Hippocampal formation (tissue), 2 donors: Measurements from ENCODE around the gene RIPK4.
"Not testable (repeated sequence)": the region's sequence is repeated elsewhere in the genome, so short reads cannot be mapped to it uniquely, and the experiment has no call there.

Experiments used
- DNase-seq, 2 donors: peaks; one replicate each; lab custom pipeline; 2025; lab: John Stamatoyannopoulos, UW

The RIPK4 gene

DNA sequence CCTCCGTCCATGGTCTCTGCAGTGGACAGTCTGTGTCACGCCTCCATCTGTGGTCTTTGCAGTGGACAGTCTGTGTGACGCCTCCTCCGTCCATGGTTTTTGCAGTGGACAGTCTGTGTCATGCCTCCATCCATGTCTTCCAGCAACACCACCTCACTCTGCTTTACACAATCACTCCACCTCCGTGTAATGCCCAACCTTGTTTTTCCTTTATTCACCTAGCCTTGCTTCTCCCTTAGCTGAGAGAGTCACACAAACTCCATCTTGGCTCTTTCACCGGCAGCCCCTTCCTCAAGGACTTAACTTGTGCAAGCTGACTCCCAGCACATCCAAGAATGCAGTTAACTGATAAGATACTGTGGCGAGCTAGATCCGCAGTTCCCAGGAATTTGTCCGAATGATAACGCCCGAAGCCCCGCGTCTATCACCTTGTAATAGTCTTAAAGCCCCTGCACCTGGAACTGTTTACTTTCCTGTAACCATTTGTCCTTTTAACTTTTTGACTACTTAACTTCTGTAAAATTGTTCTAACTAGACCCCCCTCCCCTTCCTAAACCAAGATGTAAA lies 52.5 kb downstream of the RIPK4 start:
- DNase-seq: not testable (repeated sequence)

DNA sequence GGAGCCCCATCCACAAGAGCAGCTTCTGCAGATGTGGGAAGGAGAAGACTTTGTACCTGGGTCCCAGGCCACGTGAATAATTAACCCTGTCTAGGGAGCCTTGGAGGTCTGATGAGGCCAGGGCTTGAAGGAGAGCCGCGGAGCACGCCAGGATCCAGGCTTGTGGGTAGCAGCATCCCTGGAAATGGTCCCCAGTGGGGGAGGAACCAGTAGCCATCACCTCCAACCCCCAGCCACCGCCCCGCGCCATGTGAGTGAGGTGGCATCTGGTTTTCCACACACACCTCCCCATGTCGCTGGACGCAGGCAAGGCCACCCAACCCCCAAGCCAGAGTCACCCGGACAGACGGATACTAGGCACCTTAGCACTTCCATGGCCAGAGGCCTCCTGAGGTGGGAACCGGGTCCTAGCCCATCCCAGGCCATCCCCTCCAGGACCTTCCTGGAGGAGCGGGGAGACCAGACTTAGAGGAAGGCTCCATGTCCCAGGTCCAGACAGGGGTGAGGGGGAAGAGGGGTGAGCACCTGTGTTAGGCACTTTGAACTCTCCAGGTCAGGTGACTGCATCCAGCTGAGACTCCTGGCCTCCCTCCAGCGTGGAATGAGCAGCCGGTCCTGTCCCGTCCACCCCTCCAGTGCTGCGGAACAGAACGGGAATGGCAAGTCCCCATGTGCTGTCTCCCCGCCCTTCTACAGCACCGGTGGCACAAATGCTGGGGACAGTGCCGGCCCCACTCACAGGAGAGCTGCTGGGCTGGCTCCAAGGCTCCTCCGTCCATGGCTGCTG lies 53.2 kb downstream of the RIPK4 start:
- no peak for DNase-seq

DNA sequence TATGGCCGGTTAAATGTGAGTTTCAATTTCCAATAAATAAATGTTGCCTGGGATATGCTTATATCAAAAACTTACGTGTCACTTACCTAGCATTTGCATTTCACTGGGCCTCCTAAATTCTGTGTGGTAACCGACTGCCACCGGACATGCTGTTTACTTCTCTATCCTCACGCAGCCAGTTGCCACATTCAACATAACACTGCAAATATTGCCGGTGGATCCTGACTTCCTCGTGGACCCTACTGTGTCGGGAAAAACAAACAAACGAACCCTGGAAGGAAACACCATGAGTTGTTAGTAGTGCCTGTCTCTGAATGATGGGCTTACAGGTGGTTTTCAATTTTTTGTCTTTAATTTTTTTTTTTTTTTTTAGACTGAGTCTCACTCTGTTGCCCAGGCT lies 54.1 kb downstream of the RIPK4 start:
- no peak for DNase-seq

DNA sequence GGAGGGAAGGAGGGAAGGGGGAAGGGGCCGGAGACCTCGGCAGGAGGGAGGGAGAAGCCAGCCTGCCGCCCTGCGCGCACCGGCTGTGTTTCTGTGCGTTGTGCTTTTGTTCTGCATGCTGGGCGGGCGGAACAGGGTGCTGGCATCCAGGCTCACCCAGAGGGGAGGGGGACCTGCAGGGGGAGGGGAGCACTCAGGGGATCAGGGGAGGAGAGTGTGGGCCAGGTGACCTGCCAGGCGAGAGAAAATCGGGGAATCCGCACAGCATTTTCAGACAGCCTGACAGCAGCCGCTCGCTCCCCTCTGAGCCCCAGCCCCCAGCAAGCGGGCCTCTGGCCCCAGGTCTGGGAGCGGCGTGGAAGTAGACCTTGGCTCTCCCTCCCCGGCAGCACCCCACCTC lies 54.7 kb downstream of the RIPK4 start:
- DNase-seq: no peak

DNA sequence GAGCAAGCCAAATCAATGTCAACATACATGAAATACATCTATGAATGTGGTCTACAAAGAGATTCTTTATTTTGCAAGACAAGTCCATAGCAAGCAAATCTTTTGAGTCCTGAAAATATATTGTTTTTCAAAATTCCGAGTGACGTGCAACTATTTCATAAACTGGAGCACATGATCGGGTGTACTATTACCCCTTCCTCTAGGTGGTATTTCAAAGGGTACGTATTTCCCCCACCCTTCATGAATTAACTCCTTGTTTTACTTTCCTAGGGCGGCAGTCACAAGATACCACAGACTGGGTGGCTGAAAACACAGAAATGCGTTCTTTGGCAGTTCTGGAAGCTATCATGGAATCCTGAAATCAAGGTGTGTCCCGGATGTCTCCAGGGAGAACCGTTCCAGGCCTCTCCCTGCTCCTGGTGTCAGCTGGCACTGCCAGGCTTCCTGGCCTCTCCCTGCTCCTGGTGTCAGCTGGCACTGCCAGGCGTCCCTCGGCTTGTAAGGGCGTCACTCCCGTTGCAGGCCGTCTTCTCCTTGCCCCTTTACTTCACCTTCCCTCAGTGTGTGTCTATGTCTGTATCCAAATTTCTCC lies 55.3 kb downstream of the RIPK4 start:
- DNase-seq: no peak

DNA sequence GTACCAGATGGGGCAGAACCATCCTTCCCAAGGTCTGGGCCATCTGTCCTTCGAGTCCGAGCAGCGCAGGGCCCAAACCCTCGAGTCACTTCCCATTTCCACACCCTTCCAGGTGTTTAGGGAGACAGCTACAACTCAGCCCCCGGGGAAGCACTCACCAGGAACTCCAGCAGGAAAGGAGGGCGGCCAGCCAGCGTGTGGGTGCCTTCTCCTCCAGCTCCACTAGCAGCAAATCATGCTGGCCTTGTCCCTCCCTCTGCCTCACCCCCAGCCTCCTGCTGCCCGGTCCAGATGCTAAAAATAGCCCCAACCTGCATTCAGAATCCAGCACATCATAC lies 56.1 kb downstream of the RIPK4 start:
- no peak for DNase-seq

DNA sequence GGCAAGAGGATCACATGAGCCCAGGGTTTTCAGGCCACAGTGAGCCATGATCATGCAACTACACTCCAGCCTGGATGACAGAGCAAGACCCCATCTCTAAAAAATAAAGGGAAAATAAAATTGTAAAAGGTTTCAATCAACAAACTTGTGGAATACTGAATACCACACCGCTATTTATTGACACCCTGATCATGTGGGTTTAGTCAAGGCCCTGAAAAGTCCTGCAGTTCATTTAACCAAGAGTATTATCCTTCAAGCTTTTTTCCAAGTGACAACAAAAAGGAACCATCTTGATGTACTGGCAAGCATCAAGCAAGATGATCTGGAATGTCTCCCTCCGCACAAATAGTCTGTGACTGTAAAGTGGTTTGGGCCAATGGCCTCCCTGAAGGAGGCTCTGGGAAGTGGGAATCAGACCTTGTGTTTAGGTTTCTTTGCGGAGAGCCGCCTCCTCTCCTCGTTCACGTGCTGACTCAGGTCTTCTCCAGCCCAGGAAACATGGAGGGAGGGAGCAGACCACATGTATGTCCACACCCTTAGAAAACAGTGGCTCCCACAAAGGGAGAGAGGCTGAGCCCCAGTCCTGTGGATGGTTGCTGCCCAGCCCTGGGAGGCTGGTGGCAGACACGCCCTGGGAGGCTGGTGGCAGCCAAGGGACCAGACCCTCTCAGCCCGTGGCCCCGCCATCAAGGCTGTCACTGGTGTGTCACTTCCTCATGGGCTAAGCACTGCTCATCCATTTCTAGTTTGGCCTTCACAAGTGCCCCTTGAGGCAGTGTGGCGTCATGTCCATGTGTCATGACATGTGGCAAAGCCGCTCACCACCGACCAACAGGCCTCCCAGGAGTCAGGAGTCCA lies 56.7 kb downstream of the RIPK4 start:
- no peak for DNase-seq

DNA sequence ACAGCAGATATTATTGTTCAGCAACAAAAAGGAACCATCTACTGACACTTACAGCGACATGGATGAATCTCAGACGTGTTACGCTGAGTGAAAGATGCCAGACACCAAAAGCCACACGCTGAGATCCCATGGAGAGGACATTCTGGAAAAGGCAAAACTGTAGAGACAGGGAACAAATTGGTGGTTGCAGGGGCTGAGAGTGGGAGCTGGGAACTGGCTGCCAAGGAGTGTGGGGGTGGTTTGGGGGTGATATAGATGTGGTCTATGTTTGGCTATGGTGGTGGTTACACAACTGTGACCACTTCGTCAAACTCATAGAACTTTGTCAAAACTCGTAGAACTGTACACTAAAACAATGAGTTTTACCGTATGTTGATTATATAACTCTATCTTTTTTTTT lies 57.7 kb downstream of the RIPK4 start:
- no peak for DNase-seq

DNA sequence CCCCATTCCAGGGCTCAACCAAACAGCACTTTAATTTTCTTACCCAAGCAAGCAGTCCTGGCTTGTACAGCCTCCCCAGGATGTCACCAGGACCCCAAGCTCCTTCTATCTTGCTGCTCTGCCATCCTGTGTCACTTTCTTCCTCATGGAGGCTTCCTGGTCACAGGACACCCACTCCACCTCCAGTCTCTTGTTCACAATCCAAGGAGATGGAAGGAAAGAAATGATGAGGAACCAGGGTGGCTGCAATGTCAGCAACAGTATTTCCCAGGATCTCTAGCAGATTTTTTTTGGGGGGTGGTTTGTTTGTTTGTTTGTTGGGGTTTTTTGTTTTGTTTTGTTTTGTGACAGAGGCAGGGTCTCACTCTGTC lies 58.9 kb downstream of the RIPK4 start:
- no peak for DNase-seq

DNA sequence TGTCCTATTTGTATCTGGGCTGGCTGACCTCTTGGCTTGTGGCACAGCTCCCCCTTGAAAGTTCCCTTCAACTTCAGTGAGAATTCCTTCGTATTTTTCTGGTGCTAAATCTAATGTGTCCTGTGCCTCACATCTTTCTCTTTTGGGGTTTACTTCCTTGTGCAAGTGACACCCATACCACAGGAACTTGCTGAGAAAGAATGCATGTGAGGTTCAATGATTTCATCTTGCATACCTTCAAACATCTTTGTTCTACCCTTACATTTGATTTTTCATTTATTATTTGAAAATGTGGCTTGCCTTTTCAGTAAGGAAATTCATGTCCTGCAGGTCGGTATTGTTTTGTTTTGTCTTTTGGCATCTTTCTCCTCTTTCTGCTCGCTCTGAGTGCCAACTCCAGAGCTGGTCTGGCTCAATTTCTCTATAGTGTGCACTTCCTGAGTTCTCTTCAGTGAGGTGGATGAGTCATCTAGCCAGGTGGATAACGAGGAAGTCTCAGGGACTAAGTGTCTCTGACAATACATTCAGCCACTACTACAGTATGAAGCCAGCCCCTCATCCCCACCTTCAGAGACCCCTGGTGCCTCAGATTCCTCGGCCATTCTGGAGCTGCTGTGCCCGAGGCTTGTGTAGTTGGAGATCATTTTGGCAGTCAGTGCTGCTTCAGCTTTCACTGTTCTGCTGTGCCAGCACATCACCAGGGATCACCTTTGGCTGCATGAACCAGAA lies 59.5 kb downstream of the RIPK4 start:
- DNase-seq: no peak

DNA sequence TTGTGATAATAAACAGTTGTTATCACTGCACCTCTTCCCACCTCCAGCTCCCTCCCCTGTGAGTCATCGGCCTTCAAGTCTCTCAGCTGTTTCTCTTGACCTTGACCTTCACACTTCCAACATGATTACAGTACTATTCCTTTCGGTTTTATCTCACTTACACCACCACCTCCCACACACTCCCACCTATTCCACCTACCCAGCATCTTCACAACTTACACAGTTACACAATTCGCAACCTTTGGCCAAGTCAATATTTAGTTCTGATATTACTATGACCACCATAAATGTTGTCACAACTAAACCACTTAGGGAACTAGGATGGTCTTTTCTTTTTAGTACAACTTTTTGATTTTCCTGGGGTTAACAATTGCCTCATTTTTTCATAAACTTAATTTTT lies 60.2 kb downstream of the RIPK4 start:
- DNase-seq: no peak

DNA sequence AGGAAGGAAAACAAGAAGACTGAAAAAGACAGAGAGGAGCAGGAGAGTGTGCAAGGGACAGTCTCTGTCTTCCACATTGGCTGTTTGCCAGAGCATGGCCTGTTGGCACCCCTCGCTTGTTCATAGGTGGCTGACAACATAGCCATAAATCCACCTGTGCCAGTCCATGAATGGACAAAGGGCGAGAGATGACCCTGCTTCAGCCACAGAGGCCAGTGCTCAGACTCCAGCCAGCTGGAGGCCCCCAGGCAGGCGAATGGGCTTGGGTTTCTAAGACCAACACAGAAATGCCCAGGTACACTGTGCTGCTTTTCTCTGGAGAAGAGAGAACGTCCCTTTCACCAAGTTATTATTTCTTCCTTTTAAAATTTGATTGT lies 60.6 kb downstream of the RIPK4 start:
- no peak for DNase-seq

DNA sequence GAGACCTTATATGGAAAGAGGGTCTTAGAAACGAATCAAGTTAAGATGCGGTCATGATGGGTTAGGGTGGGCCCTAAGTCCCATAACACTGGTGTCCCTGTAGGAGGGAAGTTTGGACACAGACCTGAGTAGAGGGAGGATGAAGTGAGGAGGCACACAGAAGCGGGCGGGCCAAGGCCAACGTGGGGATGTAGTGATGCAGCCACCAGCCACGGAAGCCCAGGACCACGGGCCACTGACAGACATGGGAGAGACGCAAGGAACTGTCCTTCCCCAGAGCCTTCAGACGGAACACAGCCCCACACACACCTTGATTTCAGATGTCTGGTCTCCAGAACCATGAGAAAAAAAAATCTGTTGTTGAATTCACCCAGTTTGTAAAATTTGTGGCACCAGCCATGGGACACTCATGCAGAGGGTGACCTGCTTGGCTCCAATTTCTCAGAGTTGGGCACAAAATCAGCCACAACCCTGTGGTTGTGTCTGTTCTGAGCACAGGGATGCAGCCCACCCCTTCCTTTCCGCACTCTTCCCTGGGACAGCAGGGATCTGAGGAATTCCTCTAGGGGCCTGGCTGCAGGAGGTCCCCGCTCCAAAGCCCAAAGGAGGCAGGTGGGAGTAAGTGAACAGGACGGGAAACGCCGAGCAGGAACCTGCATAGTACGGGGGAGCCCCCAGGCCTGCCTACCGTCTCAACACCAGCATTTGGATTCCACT lies 61.1 kb downstream of the RIPK4 start:
- no peak for DNase-seq

DNA sequence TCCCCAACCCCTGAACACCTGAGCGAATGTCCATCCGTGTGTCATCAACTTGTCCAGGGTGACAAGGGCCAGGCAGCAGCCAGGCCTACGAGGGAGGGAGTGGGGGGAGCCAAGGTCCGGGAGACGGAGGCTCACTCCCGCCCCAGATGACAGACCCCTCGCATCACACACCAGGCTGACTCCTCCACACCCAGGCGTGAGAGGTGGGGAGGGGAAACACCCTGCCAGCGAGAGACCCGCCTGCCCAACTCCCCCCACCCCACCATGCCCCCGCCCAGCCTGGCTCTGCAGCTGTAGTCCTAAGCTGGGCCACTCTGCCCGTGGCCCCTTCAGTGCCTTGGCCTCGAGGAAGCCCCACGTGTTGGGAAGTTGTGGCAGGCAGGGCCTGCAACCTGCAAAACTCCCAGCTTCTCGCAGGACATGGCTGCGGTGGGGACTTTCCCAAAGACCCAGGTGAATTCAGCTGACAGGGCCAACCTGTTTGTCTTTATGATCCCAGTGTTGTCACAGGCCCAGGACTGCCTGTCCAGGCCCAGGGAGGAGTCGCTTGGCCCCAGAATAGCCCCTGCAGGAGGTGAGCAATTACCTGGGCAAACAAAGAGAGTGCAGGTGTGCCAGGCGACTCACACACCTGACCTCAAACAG lies 62.9 kb downstream of the RIPK4 start:
- DNase-seq: no peak

DNA sequence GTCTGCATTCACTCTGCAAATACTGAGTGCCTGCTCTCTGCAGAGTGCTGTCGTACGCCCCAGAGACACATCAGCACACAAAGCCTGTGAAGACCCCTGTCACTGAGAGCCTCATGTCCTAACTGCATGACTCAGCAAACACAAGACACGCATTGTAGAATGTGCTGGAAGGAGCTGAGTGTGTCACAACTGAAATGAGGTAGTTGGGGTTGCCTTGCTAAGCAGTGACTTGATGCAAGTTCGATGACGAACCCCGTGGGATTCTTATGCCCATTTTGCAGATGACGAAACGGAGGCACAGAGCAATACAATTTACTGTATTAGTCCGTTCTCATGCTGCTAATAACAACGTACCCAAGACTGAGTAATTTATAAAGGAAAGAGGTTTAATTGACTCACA lies 65.1 kb downstream of the RIPK4 start:
- no peak for DNase-seq

DNA sequence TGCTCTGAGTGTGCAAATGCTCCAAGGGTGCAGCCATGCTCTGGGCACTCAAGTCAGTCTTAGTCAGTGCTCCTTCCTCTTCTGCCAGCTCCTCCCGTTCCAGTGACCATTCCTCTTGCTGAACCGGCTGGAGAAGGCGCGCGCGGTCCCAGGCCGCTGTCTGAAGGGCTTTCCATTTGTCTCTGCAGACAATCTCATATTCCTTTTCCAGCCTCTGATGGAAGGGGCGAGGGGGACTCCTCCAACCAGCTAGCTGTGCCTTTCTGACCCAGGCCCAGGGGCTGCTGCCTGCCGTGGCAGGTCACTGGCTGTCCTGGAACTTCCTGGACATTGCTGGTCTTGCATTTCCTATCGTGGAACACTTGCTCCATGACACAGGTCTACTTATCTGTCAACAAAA lies 67.5 kb downstream of the RIPK4 start:
- DNase-seq: no peak

DNA sequence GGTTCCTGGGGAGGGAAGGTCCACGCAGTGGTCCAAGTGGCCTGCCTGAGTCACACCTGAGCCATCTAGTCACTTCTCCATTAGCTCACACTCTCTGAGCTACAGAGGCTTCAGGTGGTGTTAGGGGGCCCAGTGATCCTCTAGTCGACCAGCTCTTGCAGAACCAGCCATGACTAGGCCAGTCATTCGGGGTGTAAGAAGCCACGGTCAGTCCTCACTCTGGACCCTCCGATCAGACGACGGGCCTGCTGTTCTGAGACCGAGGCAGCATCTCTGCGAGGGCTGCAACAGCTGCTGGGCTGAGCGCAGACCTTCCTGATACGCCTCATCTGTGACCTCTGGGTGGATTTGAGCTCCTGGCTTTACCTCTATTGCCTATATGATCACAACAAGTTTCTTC lies 68.8 kb downstream of the RIPK4 start:
- no peak for DNase-seq

DNA sequence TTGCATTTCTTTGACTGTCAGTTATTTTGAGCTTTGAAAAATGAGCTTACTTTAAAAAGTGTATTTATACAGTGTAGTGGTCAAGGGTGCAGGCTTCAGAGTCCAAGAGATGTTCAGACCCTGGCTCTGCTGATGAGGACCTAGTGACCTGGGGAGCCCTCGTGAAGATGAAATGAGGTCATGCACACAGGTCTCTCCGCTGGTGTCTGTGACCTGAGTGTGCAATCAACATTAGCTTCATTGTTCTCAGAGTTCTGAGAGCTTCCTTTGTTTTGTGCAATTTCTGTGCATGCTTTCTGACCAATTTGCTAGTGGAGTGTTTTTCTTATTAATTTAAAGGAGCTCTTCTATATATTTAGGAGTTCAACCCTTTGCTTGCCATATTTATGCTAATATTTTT lies 71.3 kb downstream of the RIPK4 start:
- DNase-seq: no peak

DNA sequence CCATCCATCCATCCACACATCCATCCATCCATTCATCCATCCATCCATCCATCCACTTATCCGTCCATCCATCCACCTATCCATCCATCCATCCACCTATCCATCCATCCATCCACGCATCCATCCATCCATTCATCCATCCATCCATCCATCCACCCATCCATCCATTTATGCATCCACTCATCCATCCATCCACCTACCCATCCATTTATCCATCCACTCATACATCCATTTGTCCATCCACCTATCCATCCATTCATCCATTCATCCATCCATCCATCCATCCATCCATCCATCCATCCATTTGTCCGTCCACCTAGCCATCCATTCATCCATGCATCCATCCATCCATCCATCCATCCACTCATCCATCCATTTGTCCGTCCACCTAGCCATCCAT lies 72.8 kb downstream of the RIPK4 start:
- DNase-seq: not testable (repeated sequence)

DNA sequence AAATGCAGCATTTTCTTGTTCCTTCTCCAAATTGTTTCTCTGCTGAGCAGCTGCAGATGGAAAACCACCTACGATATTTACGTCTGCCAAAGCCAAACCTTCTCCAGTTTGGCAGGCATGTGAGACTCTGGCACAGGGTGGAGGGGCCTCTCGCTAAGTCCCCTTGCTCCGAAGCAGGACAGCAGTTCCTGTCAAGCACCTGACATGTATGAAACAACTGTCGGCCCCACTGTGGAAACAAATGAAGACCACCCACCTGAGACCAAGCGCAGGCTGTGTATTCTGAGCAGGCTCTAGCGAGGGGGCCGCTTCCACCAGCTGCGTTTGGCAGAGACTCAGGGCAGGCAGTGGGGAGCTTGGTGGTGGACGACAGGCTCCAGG lies 74.7 kb downstream of the RIPK4 start:
- DNase-seq: peak in 1 of 2 donors; percentile 23
